Peyer's patch (tissue), 4 donors: ENCODE results near the gene NDUFS5.
"Not testable (repeated sequence)": the region's sequence is repeated elsewhere in the genome, so short reads cannot be mapped to it uniquely, and the experiment has no call there.

Source experiments
- CTCF ChIP-seq, 6 experiments: fragments of 450-650 bp in 4 of 6; fragments of 200-600 bp in 2 of 6; sonication (generic) in 1 of 6; IDR thresholded peaks; one replicate each; pipeline ENCODE4 v1.5.1; 2017 to 2019; ENCODE audit warnings: antibody characterized with exemption in 6 of 6, mild to moderate bottlenecking in 3 of 6, moderate library complexity in 1 of 6
- POLR2A ChIP-seq, 2 donors: fragments of 450-650 bp; IDR thresholded peaks; one replicate each; pipeline ENCODE4 v1.5.1; 2017; ENCODE audit warnings: antibody characterized with exemption in 2 of 2, mild to moderate bottlenecking in 2 of 2, moderate library complexity in 2 of 2

DNA sequence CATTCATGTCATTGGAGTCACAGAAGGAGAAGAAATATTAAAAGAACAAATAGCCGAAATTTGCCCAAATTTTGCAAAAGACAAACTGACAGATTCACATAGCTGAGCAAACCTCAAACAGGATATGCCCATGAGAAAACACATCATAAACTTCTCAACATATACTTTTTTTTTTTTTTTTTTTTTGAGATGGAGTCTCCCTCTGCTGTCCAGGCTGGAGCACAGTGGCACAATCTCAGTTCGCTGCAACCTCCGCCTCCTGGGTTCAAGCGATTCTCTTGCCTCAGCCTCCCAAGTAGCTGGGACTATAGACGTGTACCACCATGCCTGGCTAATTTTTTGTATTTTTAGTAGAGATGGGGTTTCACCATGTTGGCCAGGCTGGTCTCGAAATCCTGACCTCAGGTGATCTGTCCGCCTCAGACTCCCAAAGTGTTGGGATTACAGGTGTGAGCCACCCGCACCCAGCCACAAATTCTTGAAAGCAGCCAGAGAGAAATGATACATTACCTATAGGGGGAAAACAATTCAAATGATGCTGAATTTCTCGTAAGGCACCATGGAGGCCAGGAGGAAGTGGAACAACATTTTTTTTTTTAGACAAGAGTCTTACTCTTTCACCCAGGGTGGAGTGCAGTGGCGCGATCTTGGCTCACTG is 25.2 kb downstream of the NDUFS5 start:
- not testable (repeated sequence) for TF ChIP-seq CTCF, POLR2A (IDR thresholded peaks at IDR 0.05)
